DOHH2 (cell line): Measurements from ENCODE around the gene NELFE.
"Not testable (repeated sequence)": the region's sequence is repeated elsewhere in the genome, so short reads cannot be mapped to it uniquely, and the experiment has no call there.

Source experiments
- H3F3A ChIP-seq: fragments of 200-600 bp; sonication (generic), shearing (Covaris generic); 2 replicates; pipeline ENCODE4 v1.6.0; 2016; ENCODE audit warnings: antibody characterized with exemption, mild to moderate bottlenecking; ENCODE audit not compliant: control insufficient read depth, insufficient read depth
- H3K27ac ChIP-seq: fragments of 200-600 bp; sonication (generic); 2 replicates; pipeline ENCODE4 v1.5.1; 2014; ENCODE audit warnings: low read depth, mild to moderate bottlenecking, low read length, moderate library complexity
- H3K27me3 ChIP-seq: fragments of 200-600 bp; sonication (generic); 2 replicates; pipeline ENCODE4 v1.6.1; 2014; ENCODE audit warnings: mild to moderate bottlenecking, low read length, mixed read lengths; ENCODE audit not compliant: control insufficient read depth
- H3K36me3 ChIP-seq: fragments of 200-600 bp; sonication (generic); 2 replicates; pipeline ENCODE4 v1.6.1; 2014; ENCODE audit warnings: mild to moderate bottlenecking, low read length, moderate library complexity, mixed read lengths; ENCODE audit not compliant: control insufficient read depth
- H3K4me1 ChIP-seq: fragments of 200-600 bp; sonication (generic); 2 replicates; pipeline ENCODE4 v1.6.1; 2014; ENCODE audit warnings: mild to moderate bottlenecking, low read length, mixed read lengths; ENCODE audit not compliant: control insufficient read depth
- H3K4me2 ChIP-seq: fragments of 200-600 bp; sonication (generic); 2 replicates; pipeline ENCODE4 v1.6.0; 2014; ENCODE audit warnings: mild to moderate bottlenecking, low read length, moderate library complexity
- H3K4me3 ChIP-seq: fragments of 200-600 bp; sonication (generic); 2 replicates; pipeline ENCODE4 v1.5.1; 2014; ENCODE audit warnings: mild to moderate bottlenecking, low read length, mixed read lengths
- H3K79me2 ChIP-seq: fragments of 200-600 bp; sonication (generic); 2 replicates; pipeline ENCODE4 v1.6.1; 2014; ENCODE audit warnings: mild to moderate bottlenecking, low read length, mixed read lengths; ENCODE audit not compliant: control insufficient read depth
- H3K9me2 ChIP-seq: fragments of 200-600 bp; sonication (generic); replicated peaks from 2 replicates; pipeline ENCODE4 v1.6.1; 2014; ENCODE audit warnings: mild to moderate bottlenecking, low read length, mixed read lengths; ENCODE audit not compliant: control insufficient read depth
- H3K9me3 ChIP-seq: fragments of 200-600 bp; sonication (generic); 2 replicates; pipeline ENCODE4 v1.6.1; 2014; ENCODE audit warnings: antibody characterized with exemption, low read length, mixed read lengths; ENCODE audit not compliant: control insufficient read depth, insufficient read depth
- H4K20me1 ChIP-seq: fragments of 200-600 bp; sonication (generic); 2 replicates; pipeline ENCODE4 v1.6.0; 2014; ENCODE audit warnings: low read depth, mild to moderate bottlenecking, antibody characterized with exemption, low read length, moderate library complexity; ENCODE audit not compliant: control insufficient read depth, insufficient read depth
- EZH2phosphoT487 ChIP-seq: fragments of 200-600 bp; sonication (generic); IDR thresholded peaks from 2 replicates; pipeline ENCODE4 v1.6.1; 2017; ENCODE audit warnings: borderline replicate concordance, mild to moderate bottlenecking, antibody characterized with exemption, low read length, moderate library complexity, mixed read lengths
- TF ChIP-seq, protein P1 (sequence below): fragments of 200-600 bp; sonication (generic); IDR thresholded peaks from one replicate; pipeline ENCODE4 v1.5.1; 2014; ENCODE audit warnings: antibody characterized with exemption, mild to moderate bottlenecking, low read depth, low read length; ENCODE audit not compliant: poor library complexity, severe bottlenecking

Gene NELFE

DNA sequence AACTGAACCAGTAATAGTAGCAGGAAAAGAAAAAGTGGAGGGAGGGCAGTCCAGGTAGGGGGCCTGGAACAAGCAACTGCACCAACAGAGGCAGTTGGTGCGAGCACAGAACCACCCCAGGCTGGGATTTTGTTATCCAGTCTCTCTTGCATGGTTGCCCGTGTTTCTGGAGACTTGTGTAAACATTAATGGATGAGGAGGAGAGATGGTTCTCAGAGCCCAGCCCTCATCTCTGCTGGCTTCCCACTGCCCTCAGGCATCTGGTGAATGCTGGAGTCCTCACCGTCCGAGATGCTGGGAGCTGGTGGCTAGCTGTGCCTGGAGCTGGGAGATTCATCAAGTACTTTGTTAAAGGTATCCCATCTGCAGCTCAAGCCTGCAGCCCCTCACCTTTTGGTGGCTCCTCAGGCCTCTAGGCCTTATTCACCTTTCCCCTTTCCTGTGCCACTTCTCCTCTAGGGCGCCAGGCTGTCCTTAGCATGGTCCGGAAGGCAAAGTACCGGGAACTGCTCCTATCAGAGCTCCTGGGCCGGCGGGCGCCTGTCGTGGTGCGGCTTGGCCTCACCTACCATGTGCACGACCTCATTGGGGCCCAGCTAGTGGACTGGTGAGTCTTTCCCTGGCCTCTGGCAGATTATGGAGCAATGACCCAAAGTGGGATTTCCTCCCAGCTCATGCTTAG is 21.6 kb upstream of the NELFE start:
- not testable (repeated sequence) for H3K27ac ChIP-seq, H3K9me3 ChIP-seq, H3K4me3 ChIP-seq, H3K36me3 ChIP-seq, H3F3A ChIP-seq, H3K4me1 ChIP-seq, H4K20me1 ChIP-seq, H3K79me2 ChIP-seq, H3K4me2 ChIP-seq, H3K27me3 ChIP-seq, H3K9me2 ChIP-seq

DNA sequence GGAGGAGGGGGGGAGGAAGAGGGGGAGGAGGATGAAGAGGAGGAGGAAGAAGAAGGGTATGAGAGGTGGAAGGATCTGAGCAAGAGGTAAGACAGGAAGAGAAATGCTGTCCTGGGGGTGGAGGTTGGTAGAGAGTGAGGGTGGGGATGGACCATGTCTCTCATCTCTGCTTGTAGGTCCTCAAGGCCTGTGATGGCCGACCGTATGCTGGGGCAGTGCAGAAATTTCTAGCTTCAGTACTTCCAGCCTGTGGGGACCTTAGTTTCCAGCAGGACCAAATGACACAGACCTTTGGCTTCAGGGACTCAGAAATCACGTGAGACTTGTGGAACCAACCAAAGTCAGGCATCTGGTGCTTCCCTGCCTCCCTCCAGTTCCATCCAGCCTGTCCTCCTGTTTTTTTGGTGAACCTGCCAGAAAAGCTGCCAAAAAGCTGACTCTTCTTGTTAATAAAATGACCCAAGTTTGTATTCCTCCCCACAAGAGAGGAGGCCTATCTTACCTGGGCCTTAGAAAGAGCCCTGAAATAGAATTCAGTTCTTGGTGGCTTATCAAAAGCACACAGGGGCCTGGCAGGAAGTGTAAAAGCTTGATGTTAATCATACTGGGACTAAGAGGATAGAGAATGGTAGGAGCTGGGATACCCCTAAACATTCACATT is 20.6 kb upstream of the NELFE start:
- 0 out of 2 replicates have a peak, but pooled peaks cover 3% of the 10 kb centered on the region for H3F3A ChIP-seq
- no peaks in the 10 kb centered on the region for H3K9me2 ChIP-seq
- H3K79me2 ChIP-seq, result no peaks in the 10 kb centered on the region
- H3K27ac ChIP-seq, result no peak overlapping the region
- no peaks in the 10 kb centered on the region for H3K9me3 ChIP-seq
- H3K4me2 ChIP-seq, result no peak overlapping the region
- TF ChIP-seq EZH2phosphoT487, result no peak
- TF ChIP-seq, protein P1, sequence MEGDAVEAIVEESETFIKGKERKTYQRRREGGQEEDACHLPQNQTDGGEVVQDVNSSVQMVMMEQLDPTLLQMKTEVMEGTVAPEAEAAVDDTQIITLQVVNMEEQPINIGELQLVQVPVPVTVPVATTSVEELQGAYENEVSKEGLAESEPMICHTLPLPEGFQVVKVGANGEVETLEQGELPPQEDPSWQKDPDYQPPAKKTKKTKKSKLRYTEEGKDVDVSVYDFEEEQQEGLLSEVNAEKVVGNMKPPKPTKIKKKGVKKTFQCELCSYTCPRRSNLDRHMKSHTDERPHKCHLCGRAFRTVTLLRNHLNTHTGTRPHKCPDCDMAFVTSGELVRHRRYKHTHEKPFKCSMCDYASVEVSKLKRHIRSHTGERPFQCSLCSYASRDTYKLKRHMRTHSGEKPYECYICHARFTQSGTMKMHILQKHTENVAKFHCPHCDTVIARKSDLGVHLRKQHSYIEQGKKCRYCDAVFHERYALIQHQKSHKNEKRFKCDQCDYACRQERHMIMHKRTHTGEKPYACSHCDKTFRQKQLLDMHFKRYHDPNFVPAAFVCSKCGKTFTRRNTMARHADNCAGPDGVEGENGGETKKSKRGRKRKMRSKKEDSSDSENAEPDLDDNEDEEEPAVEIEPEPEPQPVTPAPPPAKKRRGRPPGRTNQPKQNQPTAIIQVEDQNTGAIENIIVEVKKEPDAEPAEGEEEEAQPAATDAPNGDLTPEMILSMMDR, result no peak
- H4K20me1 ChIP-seq, result no peaks in the 10 kb centered on the region
- H3K27me3 ChIP-seq, result no peaks in the 10 kb centered on the region
- H3K4me3 ChIP-seq, result no peak overlapping the region
- H3K36me3 ChIP-seq, result no peaks in the 10 kb centered on the region
- H3K4me1 ChIP-seq, result peaks cover 7% of the 10 kb centered on the region

DNA sequence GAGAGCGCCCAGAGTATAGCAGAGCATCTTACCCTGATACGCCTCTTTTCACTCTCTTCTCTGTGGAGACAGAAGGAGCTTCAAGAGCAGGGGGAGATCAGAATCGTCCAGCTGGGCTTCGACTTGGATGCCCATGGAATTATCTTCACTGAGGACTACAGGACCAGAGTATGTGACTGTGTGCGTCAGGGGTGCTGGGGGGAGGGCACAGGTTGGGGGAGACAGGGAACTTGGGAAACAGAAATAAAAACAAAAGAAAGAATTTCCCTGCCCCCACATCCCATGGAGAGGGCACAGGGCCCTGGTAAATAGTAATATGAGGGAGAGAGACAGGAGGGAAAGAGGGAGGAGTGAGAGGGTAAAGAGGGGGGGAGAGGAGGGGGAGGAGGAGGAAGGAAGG is 20.1 kb upstream of the NELFE start:
- no peak for TF ChIP-seq EZH2phosphoT487
- TF ChIP-seq, protein P1, result no peak

DNA sequence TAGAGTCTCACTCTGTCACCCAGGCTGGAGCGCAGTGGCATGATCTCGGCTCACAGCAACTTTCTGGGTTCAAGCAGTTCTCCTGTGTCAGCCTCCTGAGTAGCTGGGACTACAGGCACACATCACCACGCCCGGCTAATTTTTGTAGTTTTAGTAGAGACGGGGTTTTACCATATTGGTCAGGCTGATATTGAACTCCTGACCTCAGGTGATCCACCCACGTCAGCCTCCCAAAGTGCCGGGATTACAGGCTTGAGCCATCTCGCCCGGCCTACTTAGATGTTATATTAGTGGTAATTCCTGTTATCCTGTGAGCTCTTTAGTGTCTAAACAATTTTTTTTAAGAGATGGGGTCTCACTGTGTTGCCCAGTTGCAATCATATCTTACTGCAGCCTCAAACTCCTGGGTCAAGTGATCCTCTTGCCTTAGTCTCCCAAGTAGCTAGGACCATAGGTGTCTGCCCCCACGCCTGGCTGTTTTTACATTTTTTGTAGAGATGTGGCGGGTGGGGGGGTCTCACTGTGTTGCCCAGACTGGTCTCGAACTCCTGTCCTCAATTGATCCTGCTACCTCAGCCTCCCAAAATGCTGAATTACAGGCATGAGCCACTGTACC is 19.2 kb upstream of the NELFE start:
- Histone ChIP-seq H3K36me3 (no peaks in the 10 kb centered on the region), H3K27me3 (no peaks in the 10 kb centered on the region), H3K4me3 (no peak overlapping the region), H3F3A (peaks cover 3% of the 10 kb centered on the region; the same call in 1 of the 2 replicates), H4K20me1 (no peaks in the 10 kb centered on the region), H3K27ac (no peak overlapping the region), H3K79me2 (peaks cover 13% of the 10 kb centered on the region), H3K4me1 (peaks cover 16% of the 10 kb centered on the region), H3K9me3 (no peaks in the 10 kb centered on the region), H3K4me2 (no peak overlapping the region), H3K9me2 (no peaks in the 10 kb centered on the region)
- TF ChIP-seq EZH2phosphoT487, result no peak
- TF ChIP-seq, protein P1, result no peak

More for the DNA sequence above, 20.1 kb upstream of the NELFE start:
- Histone ChIP-seq H3K4me2 (no peak overlapping the region), H3K4me1 (peaks cover 7% of the 10 kb centered on the region), H3F3A (0 out of 2 replicates have a peak, but pooled peaks cover 3% of the 10 kb centered on the region), H3K27ac (no peak overlapping the region), H3K27me3 (no peaks in the 10 kb centered on the region), H3K36me3 (no peaks in the 10 kb centered on the region), H3K4me3 (no peak overlapping the region), H3K9me3 (no peaks in the 10 kb centered on the region), H4K20me1 (no peaks in the 10 kb centered on the region), H3K79me2 (peaks cover 4% of the 10 kb centered on the region), H3K9me2 (no peaks in the 10 kb centered on the region)

DNA sequence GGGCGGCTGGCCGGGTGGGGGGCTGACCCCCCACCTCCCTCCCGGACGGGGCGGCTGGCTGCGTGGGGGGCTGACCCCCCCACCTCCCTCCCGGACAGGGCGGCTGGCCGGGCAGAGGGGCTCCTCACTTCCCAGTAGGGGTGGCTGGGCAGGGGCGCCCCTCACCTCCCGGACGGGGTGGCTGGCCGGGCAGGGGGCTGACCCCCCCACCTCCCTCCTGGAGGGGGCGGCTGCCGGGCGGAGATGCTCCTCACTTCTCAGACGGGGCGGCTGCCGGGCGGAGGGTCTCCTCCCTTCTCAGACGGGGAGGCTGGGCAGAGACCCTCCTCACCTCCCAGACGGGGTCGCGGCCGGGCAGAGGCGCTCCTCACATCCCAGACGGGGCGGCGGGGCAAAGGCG is 17.3 kb upstream of the NELFE start:
- H3K4me1 ChIP-seq, result peaks cover 24% of the 10 kb centered on the region
- H3K9me3 ChIP-seq, result not testable (repeated sequence)

More for the DNA sequence above, 17.3 kb upstream of the NELFE start:
- not testable (repeated sequence) for H3K27me3 ChIP-seq, H3K4me2 ChIP-seq, H4K20me1 ChIP-seq, H3F3A ChIP-seq, H3K4me3 ChIP-seq, H3K9me2 ChIP-seq, H3K36me3 ChIP-seq, H3K27ac ChIP-seq
- H3K79me2 ChIP-seq, result peaks cover 25% of the 10 kb centered on the region
